IMR-90 (cell line): ENCODE results near the gene PAQR4. TPM values are rescaled to one million over a fixed set of nuclear protein-coding genes. Genes with fewer than 3 reads are reported as not detected.

ENCODE experiments used
- ATAC-seq: fragments of 200-7000 bp; cut with Tn5 transposase; 2 replicates; pipeline ENCODE4 v1.9.1; 2020; ENCODE audit warnings: low read depth, mild to moderate bottlenecking, moderate library complexity
- BruUV-seq: library from RNA; stranded (reverse); fragments of 400-500 nt; replicated peaks from 2 replicates; lab custom pipeline; 2021; lab: Mats Ljungman, UMichigan
- CTCF ChIA-PET: fragments of 300-600 bp; formaldehyde crosslinking; extraction: SDS; loops from one replicate; lab custom pipeline; 2021; ENCODE audit warnings: antibody characterized with exemption; lab: Yijun Ruan, JAX
- POLR2A ChIA-PET: fragments of 300-600 bp; sonication (Branson Sonifier 250); formaldehyde crosslinking; loops from one replicate; lab custom pipeline; 2022; ENCODE audit warnings: antibody characterized with exemption; ENCODE audit not compliant: unreplicated experiment; lab: Charles Lee
- DNase-seq: peaks from one replicate; pipeline ENCODE4 v3.0.0; 2013
- H2AFZ ChIP-seq: replicated peaks from 2 replicates; pipeline ENCODE3; 2013; ENCODE audit warnings: low read length, mild to moderate bottlenecking; ENCODE audit not compliant: poor library complexity
- H2AK5ac ChIP-seq: 2 replicates; pipeline ENCODE4 v1.6.1; 2013; ENCODE audit warnings: low read depth, low read length, inconsistent platforms
- H2AK9ac ChIP-seq: replicated peaks from 2 replicates; pipeline ENCODE3; 2013; ENCODE audit warnings: mild to moderate bottlenecking, low read depth, low read length, moderate library complexity; ENCODE audit not compliant: poor library complexity
- H2BK120ac ChIP-seq: 2 replicates; pipeline ENCODE4 v1.6.1; 2013; ENCODE audit warnings: low read depth, low read length, inconsistent platforms
- H2BK15ac ChIP-seq: 3 replicates; pipeline ENCODE4 v1.6.1; 2013; ENCODE audit warnings: low read depth, low read length, inconsistent platforms
- H2BK20ac ChIP-seq: 2 replicates; pipeline ENCODE4 v1.6.1; 2013; ENCODE audit warnings: low read depth, mild to moderate bottlenecking, inconsistent platforms, low read length, moderate library complexity
- H2BK5ac ChIP-seq: 2 replicates; pipeline ENCODE4 v1.6.1; 2013; ENCODE audit warnings: mild to moderate bottlenecking, low read depth, low read length, inconsistent platforms; ENCODE audit not compliant: poor library complexity, severe bottlenecking
- H3K14ac ChIP-seq: replicated peaks from 2 replicates; pipeline ENCODE4 v1.6.1; 2013; ENCODE audit warnings: low read depth, low read length, inconsistent platforms
- H3K18ac ChIP-seq: 2 replicates; pipeline ENCODE4 v1.6.1; 2013; ENCODE audit warnings: low read depth, low read length, control low read depth
- H3K23ac ChIP-seq: 2 replicates; pipeline ENCODE4 v1.6.1; 2013; ENCODE audit warnings: low read depth, low read length, inconsistent platforms
- H3K27ac ChIP-seq: 2 replicates; pipeline ENCODE4 v1.5.1; 2013; ENCODE audit warnings: mild to moderate bottlenecking, control low read depth, low read length; ENCODE audit not compliant: insufficient read depth
- H3K27me3 ChIP-seq: 2 replicates; pipeline ENCODE4 v1.6.1; 2013; ENCODE audit warnings: low read length; ENCODE audit not compliant: control insufficient read depth, insufficient read depth
- H3K36me3 ChIP-seq: 2 replicates; pipeline ENCODE4 v1.6.1; 2013; ENCODE audit warnings: low read length, mixed read lengths; ENCODE audit not compliant: control insufficient read depth, insufficient read depth
- H3K4ac ChIP-seq: 2 replicates; pipeline ENCODE4 v1.6.1; 2013; ENCODE audit warnings: low read depth, low read length, inconsistent platforms
- H3K4me1 ChIP-seq: 2 replicates; pipeline ENCODE4 v1.6.1; 2013; ENCODE audit warnings: low read length, mixed read lengths; ENCODE audit not compliant: control insufficient read depth, insufficient read depth
- H3K4me2 ChIP-seq: 2 replicates; pipeline ENCODE4 v1.6.1; 2013; ENCODE audit warnings: low read depth, mild to moderate bottlenecking, control low read depth, low read length, moderate library complexity
- H3K4me3 ChIP-seq: 2 replicates; pipeline ENCODE4 v1.5.1; 2013; ENCODE audit warnings: low read depth, mild to moderate bottlenecking, control low read depth, low read length, moderate library complexity; ENCODE audit not compliant: insufficient read depth
- H3K56ac ChIP-seq: 2 replicates; pipeline ENCODE4 v1.6.1; 2013; ENCODE audit warnings: low read length, inconsistent platforms; ENCODE audit not compliant: insufficient read depth; ENCODE audit errors: extremely low read depth
- H3K79me1 ChIP-seq, 2 experiments: 2 replicates each; pipeline ENCODE4 v1.6.1; 2013; ENCODE audit warnings: low read length in 2 of 2, inconsistent platforms in 1 of 2, low read depth in 1 of 2
- H3K9ac ChIP-seq: 2 replicates; pipeline ENCODE4 v1.6.1; 2013; ENCODE audit warnings: low read depth, low read length, control low read depth
- H3K9me1 ChIP-seq: 2 replicates; pipeline ENCODE4 v1.6.1; 2013; ENCODE audit warnings: low read length, inconsistent platforms; ENCODE audit not compliant: insufficient read depth
- H3K9me3 ChIP-seq: 2 replicates; pipeline ENCODE4 v1.6.1; 2013; ENCODE audit warnings: low read length; ENCODE audit not compliant: control insufficient read depth, insufficient read depth
- H4K20me1 ChIP-seq: 2 replicates; pipeline ENCODE4 v1.6.1; 2013; ENCODE audit warnings: low read length, inconsistent platforms; ENCODE audit not compliant: insufficient read depth
- H4K5ac ChIP-seq: 2 replicates; pipeline ENCODE4 v1.6.1; 2013; ENCODE audit warnings: mild to moderate bottlenecking, low read depth, low read length, control low read depth
- H4K8ac ChIP-seq, 2 experiments: 2 replicates each; pipeline ENCODE4 v1.6.1; 2013; ENCODE audit warnings: low read depth in 2 of 2, low read length in 2 of 2, control low read depth in 1 of 2, inconsistent platforms in 1 of 2
- H4K91ac ChIP-seq: 2 replicates; pipeline ENCODE4 v1.6.1; 2013; ENCODE audit warnings: low read depth, low read length, inconsistent platforms; ENCODE audit not compliant: insufficient read depth
- BHLHE40 ChIP-seq: fragments of 150-350 bp; IDR thresholded peaks from 2 replicates; pipeline ENCODE4 v1.6.1; 2016; ENCODE audit warnings: mild to moderate bottlenecking, low read depth, low read length
- MAFK ChIP-seq: IDR thresholded peaks from 2 replicates; pipeline ENCODE4 v1.6.1; 2012; ENCODE audit warnings: low read depth, low read length, improper control_type of control experiment
- MAZ ChIP-seq: IDR thresholded peaks from 2 replicates; pipeline ENCODE4 v1.6.1; 2012; ENCODE audit warnings: low read depth, mild to moderate bottlenecking, low read length, improper control_type of control experiment, moderate library complexity, borderline replicate concordance
- POLR2A ChIP-seq: IDR thresholded peaks from 2 replicates; pipeline ENCODE4 v1.6.1; 2012; ENCODE audit warnings: mild to moderate bottlenecking, low read depth, low read length
- RAD21 ChIP-seq: IDR thresholded peaks from 2 replicates; pipeline ENCODE4 v1.6.1; 2012; ENCODE audit warnings: low read length, improper control_type of control experiment
- RFX5 ChIP-seq: IDR thresholded peaks from 2 replicates; pipeline ENCODE4 v1.8.0; 2012; ENCODE audit warnings: low read depth, mild to moderate bottlenecking, low read length, moderate library complexity
- SMC3 ChIP-seq: fragments of 150-350 bp; IDR thresholded peaks from 2 replicates; pipeline ENCODE4 v1.6.1; 2016; ENCODE audit warnings: low read depth, mild to moderate bottlenecking, antibody characterized with exemption, low read length, moderate library complexity
- WGBS, 2 experiments: methylation state at CpG; one replicate each; pipeline versions ENCODE4 v1.1.5 to v1.1.7; 2013; ENCODE audit warnings: missing lambda C conversion rate in 2 of 2; ENCODE audit not compliant: insufficient read length in 1 of 2; ENCODE audit errors: extremely low coverage in 2 of 2; 5-methylcytosine and 5-hydroxymethylcytosine counted together
- dilution Hi-C: fragments of 300-500 bp; cut with HindIII; formaldehyde crosslinking; loops from one replicate; pipeline ENCODE4 v1.14.3; 2018; ENCODE audit warnings: low sequenced_read_pairs; ENCODE audit not compliant: unreplicated experiment
- in situ Hi-C: fragments of 300-500 bp; cut with MboI; formaldehyde crosslinking; loops from 3 replicates; pipeline ENCODE4 v1.14.3; 2019; ENCODE audit warnings: low sequenced_read_pairs, inconsistent platforms, mixed read lengths
- intact Hi-C: fragments of 100-400 bp; cut with micrococcal nuclease; formaldehyde crosslinking; loops from 2 replicates; pipeline ENCODE4 v1.10.0; 2022
- polyA plus RNA-seq, 3 experiments: library from polyadenylated mRNA; depleted of rRNA; stranded (reverse); fragments of >200 nt; gene quantifications; 2 replicates each; pipeline ENCODE4 v1.2.3, GENCODE V29; 2012; ENCODE audit warnings: low replicate concordance in 1 of 3
- total RNA-seq: library from RNA; depleted of rRNA; stranded (reverse); fragments of >200 nt; gene quantifications from 2 replicates; pipeline ENCODE4 v1.2.3, GENCODE V29; 2012
- TF ChIP-seq, protein P1 (sequence below): conservative IDR thresholded peaks from 2 replicates; pipeline ENCODE4 v1.5.1; 2012; ENCODE audit warnings: mild to moderate bottlenecking, low read depth, low read length, improper control_type of control experiment

PAQR4 gene
- total and polyA plus RNA-seq, 2 of the 4 experiments (the other 2 are of a cell fraction): 2.2 to 10.0 TPM

DNA sequence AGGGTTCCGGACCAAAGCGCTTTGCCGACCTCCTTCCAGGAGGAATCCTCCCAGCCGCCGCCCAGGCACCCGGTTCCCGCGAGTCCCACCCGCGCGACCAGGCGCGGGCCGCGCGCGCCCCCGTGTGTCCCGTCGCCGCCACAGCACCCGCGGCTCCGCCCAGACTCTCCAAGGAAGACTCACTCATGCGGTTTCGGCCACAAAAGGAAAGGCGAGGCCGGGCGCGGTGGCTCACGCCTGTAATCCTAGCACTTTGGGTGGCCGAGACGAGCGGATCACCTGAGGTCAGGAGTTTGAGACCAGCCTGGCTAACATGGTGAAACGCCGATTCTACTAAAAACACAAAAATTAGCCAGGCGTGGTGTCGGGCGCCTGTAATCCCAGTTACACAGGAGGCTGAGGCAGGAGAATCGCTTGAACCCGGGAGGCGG, 14.6 kb downstream of the PAQR4 start:
- no peaks in the 10 kb centered on the region for H3K9me3 ChIP-seq
- H2BK15ac ChIP-seq: no peak overlapping the region
- peaks cover 4% of the 10 kb centered on the region; the same call in 1 of the 2 replicates for H3K27me3 ChIP-seq
- peaks cover 6% of the 10 kb centered on the region for H3K4me1 ChIP-seq
- no peak overlapping the region for H2BK120ac ChIP-seq
- no peak overlapping the region for H2BK5ac ChIP-seq
- ChIA-PET CTCF (no interaction called here), POLR2A (no interaction called here)
- no peak overlapping the region for H3K56ac ChIP-seq
- H2BK20ac ChIP-seq: no peak overlapping the region
- peak overlapping the region; percentile 28 for H2AK9ac ChIP-seq
- intact Hi-C loops (loop anchor here (1.0 kb wide), 1 partner anchor 39 kb away; no protein-coding TSS in a partner anchor), in situ Hi-C loops (no loop called here), dilution Hi-C loops (no loop called here)
- TF ChIP-seq, protein P1, sequence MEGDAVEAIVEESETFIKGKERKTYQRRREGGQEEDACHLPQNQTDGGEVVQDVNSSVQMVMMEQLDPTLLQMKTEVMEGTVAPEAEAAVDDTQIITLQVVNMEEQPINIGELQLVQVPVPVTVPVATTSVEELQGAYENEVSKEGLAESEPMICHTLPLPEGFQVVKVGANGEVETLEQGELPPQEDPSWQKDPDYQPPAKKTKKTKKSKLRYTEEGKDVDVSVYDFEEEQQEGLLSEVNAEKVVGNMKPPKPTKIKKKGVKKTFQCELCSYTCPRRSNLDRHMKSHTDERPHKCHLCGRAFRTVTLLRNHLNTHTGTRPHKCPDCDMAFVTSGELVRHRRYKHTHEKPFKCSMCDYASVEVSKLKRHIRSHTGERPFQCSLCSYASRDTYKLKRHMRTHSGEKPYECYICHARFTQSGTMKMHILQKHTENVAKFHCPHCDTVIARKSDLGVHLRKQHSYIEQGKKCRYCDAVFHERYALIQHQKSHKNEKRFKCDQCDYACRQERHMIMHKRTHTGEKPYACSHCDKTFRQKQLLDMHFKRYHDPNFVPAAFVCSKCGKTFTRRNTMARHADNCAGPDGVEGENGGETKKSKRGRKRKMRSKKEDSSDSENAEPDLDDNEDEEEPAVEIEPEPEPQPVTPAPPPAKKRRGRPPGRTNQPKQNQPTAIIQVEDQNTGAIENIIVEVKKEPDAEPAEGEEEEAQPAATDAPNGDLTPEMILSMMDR: peak; percentile 94
- TF ChIP-seq POLR2A (0 out of 2 replicates have a peak, but pooled peaks have one; percentile 28), MAZ (peak; percentile 42; the same call in 1 of the 2 replicates), RFX5 (no peak), SMC3 (peak; percentile 52), MAFK (no peak), RAD21 (peak; percentile 77), BHLHE40 (peak; percentile 69; the same call in 1 of the 2 replicates)
- H4K8ac ChIP-seq: peak overlapping the region in 1 of 2 experiments; percentile 86; a peak in 1 of 4 replicates
- H3K27ac ChIP-seq: no peak overlapping the region; the same call in 1 of the 2 replicates
- peaks cover 8 to 15% of the 10 kb centered on the region in 2 experiments for H3K79me1 ChIP-seq
- H3K9ac ChIP-seq: no peak overlapping the region
- H3K4ac ChIP-seq: peak overlapping the region; percentile 70
- H3K18ac ChIP-seq: no peak overlapping the region
- DNase-seq (peak; percentile 69), ATAC-seq (peak; percentile 79)
- no peaks in the 10 kb centered on the region for H4K20me1 ChIP-seq
- H2AFZ ChIP-seq: peak overlapping the region; percentile 97
- H3K23ac ChIP-seq: no peak overlapping the region
- H3K9me1 ChIP-seq: 0 out of 2 replicates have a peak, but pooled peaks cover 4% of the 10 kb centered on the region
- peak overlapping the region; percentile 18 for H3K4me3 ChIP-seq
- 24% methylated on average over 24 of the region's 42 CpGs; no CpG with 5 or more reads in 1 of the 2 experiments for WGBS, 2 experiments
- peak overlapping the region; percentile 87 for H3K4me2 ChIP-seq
- H4K91ac ChIP-seq: no peak overlapping the region
- H2AK5ac ChIP-seq: no peak overlapping the region
- H4K5ac ChIP-seq: peak overlapping the region; percentile 58
- no TSS peak for BruUV-seq
- H3K36me3 ChIP-seq: no peaks in the 10 kb centered on the region
- H3K14ac ChIP-seq: peak overlapping the region; percentile 83; the same call in 1 of the 2 replicates
